Activated T-helper 17 cell treated with anti-CD3 and anti-CD28 coated beads, Interleukin-2, amount 50 U/mL, for 72 hours (primary cell): Measurements from ENCODE around the gene RCAN2. TPM values are rescaled to one million over a fixed set of nuclear protein-coding genes. Genes with fewer than 3 reads are reported as not detected.

Experiments used
- ATAC-seq: fragments of 150-1000 bp; cut with Tn5 transposase; replicated peaks from 2 replicates; pipeline ENCODE4 v1.10.0; 2021; ENCODE audit warnings: mild to moderate bottlenecking, moderate library complexity
- H3K27ac Mint-ChIP-seq: one replicate; pipeline ENCODE4 v1.8.0; 2022; ENCODE audit warnings: mixed read lengths
- H3K27me3 Mint-ChIP-seq: one replicate; pipeline ENCODE4 v1.8.0; 2022; ENCODE audit warnings: mixed read lengths
- H3K36me3 Mint-ChIP-seq: one replicate; pipeline ENCODE4 v1.8.0; 2022; ENCODE audit warnings: low read depth, mild to moderate bottlenecking, mixed read lengths
- H3K4me1 Mint-ChIP-seq: one replicate; pipeline ENCODE4 v1.8.0; 2022; ENCODE audit warnings: mixed read lengths
- H3K4me3 Mint-ChIP-seq: one replicate; pipeline ENCODE4 v1.8.0; 2022; ENCODE audit warnings: mild to moderate bottlenecking, mixed read lengths
- H3K9me3 Mint-ChIP-seq: one replicate; pipeline ENCODE4 v1.8.0; 2022; ENCODE audit warnings: mixed read lengths
- total RNA-seq, 2 donors: library from RNA; stranded (reverse); gene quantifications; one replicate each; pipeline ENCODE4 v1.2.3, GENCODE V29; 2022

RCAN2 gene
- total RNA-seq, 2 donors from 2014 or later, result 0.95 to 10.6 TPM

GRCh38 chr6:46299253-46299652 lies 192.0 kb downstream of the RCAN2 start:
- no peaks in the 10 kb centered on the region for H3K36me3 Mint-ChIP-seq
- H3K4me1 Mint-ChIP-seq, result no peaks in the 10 kb centered on the region
- no peak overlapping the region for H3K27ac Mint-ChIP-seq
- peak; percentile 40 for ATAC-seq
- peaks cover 30% of the 10 kb centered on the region for H3K27me3 Mint-ChIP-seq
- H3K4me3 Mint-ChIP-seq, result no peak overlapping the region
- H3K9me3 Mint-ChIP-seq, result peaks cover 2% of the 10 kb centered on the region

DNA sequence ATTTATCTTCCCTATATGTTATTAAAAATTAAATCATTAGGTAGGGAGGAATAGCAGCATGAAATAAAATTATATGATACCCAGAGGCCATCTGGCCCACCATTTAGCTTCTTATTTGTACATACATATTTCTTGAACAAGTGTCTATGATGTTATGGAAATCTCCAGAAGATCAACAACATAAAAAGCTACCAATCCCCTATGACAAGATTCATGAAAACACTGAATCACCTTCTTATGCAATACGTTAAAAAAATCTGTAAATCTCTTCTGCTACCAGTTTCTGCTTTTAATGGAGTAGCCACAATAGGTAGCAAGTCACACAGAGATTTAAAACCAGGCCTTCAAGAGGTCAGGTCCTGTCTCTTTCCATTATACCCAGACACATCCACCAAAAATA lies 194.7 kb downstream of the RCAN2 start:
- ATAC-seq, result no peak
- Mint-ChIP-seq H3K4me3 (no peak overlapping the region), H3K4me1 (no peaks in the 10 kb centered on the region), H3K27ac (no peak overlapping the region), H3K36me3 (no peaks in the 10 kb centered on the region), H3K27me3 (peaks cover 32% of the 10 kb centered on the region), H3K9me3 (no peaks in the 10 kb centered on the region)

GRCh38 chr6:46293641-46294316 lies 197.5 kb downstream of the RCAN2 start:
- H3K27ac Mint-ChIP-seq, result no peak overlapping the region
- no peak overlapping the region for H3K4me3 Mint-ChIP-seq
- no peaks in the 10 kb centered on the region for H3K9me3 Mint-ChIP-seq
- no peak for ATAC-seq
- no peaks in the 10 kb centered on the region for H3K4me1 Mint-ChIP-seq
- no peaks in the 10 kb centered on the region for H3K36me3 Mint-ChIP-seq
- H3K27me3 Mint-ChIP-seq, result peaks cover 48% of the 10 kb centered on the region

DNA sequence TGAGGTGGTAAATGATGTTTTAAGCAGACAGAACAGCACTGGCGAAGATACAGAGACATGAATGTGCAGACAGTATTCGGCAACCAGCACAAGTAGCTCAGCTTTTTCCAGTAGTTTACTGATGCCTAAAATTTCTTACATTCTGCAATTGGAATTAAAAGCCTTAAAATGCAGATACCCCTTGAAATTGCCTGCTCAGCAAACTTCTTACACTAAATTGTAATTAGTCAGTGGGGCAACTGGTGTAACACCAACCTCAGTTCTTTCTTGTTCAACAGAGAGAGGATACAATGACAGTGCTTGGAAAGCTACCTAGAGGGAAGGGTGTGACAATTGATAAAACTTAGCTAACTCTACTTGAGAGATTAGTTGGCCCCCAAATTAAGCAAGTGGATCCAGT lies 199.4 kb downstream of the RCAN2 start:
- no peaks in the 10 kb centered on the region for H3K4me1 Mint-ChIP-seq
- no peak for ATAC-seq
- H3K27ac Mint-ChIP-seq, result no peak overlapping the region
- H3K27me3 Mint-ChIP-seq, result peaks cover 50% of the 10 kb centered on the region
- no peaks in the 10 kb centered on the region for H3K36me3 Mint-ChIP-seq
- H3K4me3 Mint-ChIP-seq, result no peak overlapping the region
- no peaks in the 10 kb centered on the region for H3K9me3 Mint-ChIP-seq

DNA sequence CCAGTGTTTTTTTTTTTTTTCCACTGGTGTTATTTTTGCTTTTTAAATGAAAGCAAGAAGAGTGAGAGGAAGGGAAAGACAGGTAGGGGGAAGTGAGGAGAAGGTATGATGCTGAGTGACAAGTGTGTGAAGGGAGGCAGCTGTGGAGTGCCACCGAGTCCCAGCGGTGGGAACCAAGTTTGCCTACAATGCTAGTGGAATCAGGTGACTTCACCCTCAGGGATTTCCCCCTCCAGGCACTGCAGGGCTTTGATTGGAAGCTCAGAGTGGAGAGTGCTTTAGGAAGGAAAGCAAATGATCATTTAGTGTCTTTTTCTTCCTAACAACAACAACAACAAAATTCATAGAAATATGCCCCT lies 200.0 kb downstream of the RCAN2 start:
- Mint-ChIP-seq H3K36me3 (no peaks in the 10 kb centered on the region), H3K4me1 (no peaks in the 10 kb centered on the region), H3K4me3 (no peak overlapping the region), H3K27me3 (peaks cover 50% of the 10 kb centered on the region), H3K9me3 (no peaks in the 10 kb centered on the region), H3K27ac (no peak overlapping the region)
- ATAC-seq, result no peak

DNA sequence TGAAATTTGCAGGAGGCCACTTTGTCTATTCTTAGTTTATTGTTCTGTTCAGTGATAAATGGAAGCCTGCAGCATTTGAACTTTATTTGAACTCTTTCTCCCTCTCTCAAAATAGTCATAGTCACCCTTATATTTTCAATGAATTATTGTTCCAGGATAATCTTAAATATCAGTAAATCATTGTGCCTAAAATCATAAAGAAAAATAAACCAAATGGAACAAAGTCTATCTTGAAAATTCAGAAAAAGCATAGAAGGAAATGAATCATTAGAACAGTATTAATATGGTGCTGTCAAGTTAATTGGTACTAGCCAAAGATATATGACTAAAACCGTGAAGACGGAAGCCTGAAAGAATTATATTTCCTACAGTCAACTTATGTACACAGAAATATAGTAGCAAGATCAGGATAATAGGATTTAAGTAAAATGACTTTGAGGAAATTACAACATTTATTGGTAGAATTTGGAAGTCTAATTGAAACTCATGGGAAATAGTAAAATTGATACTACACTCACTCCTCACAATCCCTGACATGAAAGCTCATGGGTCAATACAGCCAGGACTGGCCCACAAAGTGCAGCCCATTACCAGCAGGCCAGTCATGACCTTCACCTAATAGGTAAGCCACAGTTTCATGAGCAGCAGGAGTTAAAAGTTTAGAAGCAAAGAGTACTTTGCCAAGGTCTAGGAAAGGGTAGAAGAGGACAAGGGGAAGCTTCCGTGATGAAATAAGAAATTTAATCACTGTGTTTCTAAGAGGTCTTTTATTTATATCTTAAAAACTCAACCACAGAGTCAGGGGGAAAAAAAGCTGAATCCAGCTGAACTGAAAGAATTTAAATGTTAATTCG lies 200.6 kb downstream of the RCAN2 start:
- Mint-ChIP-seq H3K27me3 (peaks cover 48% of the 10 kb centered on the region), H3K4me1 (no peaks in the 10 kb centered on the region), H3K4me3 (no peak overlapping the region), H3K27ac (no peak overlapping the region), H3K9me3 (no peaks in the 10 kb centered on the region), H3K36me3 (no peaks in the 10 kb centered on the region)
- no peak for ATAC-seq

DNA sequence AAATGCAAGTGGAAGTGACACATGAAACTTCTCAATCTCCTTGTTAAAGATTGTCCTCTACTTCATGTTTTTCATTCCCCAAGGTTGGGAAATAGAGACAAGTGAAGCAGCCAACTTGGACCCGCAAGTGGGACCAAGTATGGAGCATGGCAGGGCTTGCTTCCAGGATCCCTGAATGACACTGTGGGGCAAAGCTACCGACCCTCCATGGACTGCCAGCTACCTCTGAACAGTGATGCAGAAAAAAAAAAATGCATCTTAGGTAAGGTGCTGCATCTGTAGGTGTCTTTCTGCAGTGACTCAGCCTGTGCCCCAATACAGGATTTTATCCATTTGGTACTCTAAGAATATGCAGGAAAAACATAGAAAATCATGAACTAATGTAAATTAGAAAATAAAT lies 201.4 kb downstream of the RCAN2 start:
- H3K4me1 Mint-ChIP-seq, result no peaks in the 10 kb centered on the region
- no peak for ATAC-seq
- H3K27me3 Mint-ChIP-seq, result peaks cover 40% of the 10 kb centered on the region
- H3K4me3 Mint-ChIP-seq, result no peak overlapping the region
- H3K36me3 Mint-ChIP-seq, result no peaks in the 10 kb centered on the region
- H3K9me3 Mint-ChIP-seq, result no peaks in the 10 kb centered on the region
- H3K27ac Mint-ChIP-seq, result no peak overlapping the region

DNA sequence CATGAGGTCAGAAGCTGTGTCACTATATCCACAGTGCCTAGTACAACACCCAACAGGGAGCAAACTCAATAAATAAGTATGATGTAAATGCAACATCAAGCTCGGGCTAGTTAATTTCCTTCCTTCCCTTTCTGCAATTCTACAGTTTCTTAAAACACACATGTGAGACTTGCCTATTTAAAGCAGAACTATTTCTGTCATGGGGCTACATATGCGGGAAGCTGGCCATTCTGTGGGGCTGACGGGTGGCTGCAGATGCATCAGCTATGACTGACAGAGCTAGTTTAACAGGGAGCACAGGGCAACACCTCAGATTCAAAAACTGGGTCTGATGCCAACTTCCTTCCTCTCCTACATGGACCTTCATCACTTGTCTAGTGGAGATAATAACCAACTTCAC lies 202.4 kb downstream of the RCAN2 start:
- peaks cover 36% of the 10 kb centered on the region for H3K27me3 Mint-ChIP-seq
- no peaks in the 10 kb centered on the region for H3K36me3 Mint-ChIP-seq
- H3K9me3 Mint-ChIP-seq, result no peaks in the 10 kb centered on the region
- H3K27ac Mint-ChIP-seq, result no peak overlapping the region
- H3K4me1 Mint-ChIP-seq, result no peaks in the 10 kb centered on the region
- H3K4me3 Mint-ChIP-seq, result no peak overlapping the region
- ATAC-seq, result no peak

DNA sequence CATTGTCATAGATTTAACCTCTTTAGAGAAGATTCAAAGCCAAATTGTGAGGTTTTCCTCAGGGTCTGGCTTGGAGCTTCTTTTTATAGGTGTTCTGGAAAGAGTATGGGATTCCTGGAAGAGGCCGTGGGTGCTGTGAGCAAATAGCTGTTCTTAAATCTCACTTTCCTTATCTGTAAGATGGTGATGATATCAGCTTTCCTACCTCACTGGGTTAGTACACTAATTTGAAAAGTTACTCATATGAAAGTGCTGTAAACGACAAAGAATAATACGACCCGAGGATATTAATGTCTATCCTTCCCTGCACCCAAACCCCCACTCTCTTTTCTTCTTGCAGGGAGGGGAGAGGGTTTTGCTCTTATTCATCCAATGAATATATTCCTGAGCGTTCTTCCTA lies 203.6 kb downstream of the RCAN2 start:
- Mint-ChIP-seq H3K4me1 (no peaks in the 10 kb centered on the region), H3K27ac (no peak overlapping the region), H3K36me3 (no peaks in the 10 kb centered on the region), H3K4me3 (no peak overlapping the region), H3K27me3 (peaks cover 30% of the 10 kb centered on the region), H3K9me3 (no peaks in the 10 kb centered on the region)
- ATAC-seq, result peak; percentile 66

DNA sequence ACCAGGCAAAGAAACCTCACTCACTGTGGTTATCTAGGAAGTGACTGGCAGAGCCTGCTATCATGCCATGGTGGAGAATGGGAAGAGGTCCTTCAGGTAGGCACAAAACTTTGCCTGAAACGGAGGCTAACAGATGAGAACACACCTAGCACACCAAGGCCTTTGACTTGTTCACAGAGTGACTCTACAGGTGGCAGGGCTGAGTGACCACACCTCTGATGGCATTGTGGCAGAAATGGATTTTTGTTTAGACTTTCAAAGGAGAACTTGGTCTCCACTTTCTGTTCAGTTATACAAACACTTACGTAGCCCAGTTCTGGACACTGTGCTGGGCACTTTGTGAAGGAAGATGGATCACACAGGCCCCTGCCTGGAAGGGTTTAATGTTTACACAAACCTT lies 204.2 kb downstream of the RCAN2 start:
- no peaks in the 10 kb centered on the region for H3K9me3 Mint-ChIP-seq
- H3K36me3 Mint-ChIP-seq, result no peaks in the 10 kb centered on the region
- H3K27ac Mint-ChIP-seq, result no peak overlapping the region
- H3K4me3 Mint-ChIP-seq, result no peak overlapping the region
- H3K27me3 Mint-ChIP-seq, result peaks cover 30% of the 10 kb centered on the region
- no peak for ATAC-seq
- no peaks in the 10 kb centered on the region for H3K4me1 Mint-ChIP-seq

- Mint-ChIP-seq H3K9me3 (no peaks in the 10 kb centered on the region), H3K4me3 (no peak overlapping the region), H3K27ac (no peak overlapping the region), H3K36me3 (no peaks in the 10 kb centered on the region), H3K27me3 (peaks cover 25% of the 10 kb centered on the region), H3K4me1 (no peaks in the 10 kb centered on the region)
- ATAC-seq, result no peak
These were observed 206.8 kb downstream of the RCAN2 start for GRCh38 chr6:46284475-46284874.

GRCh38 chr6:46281110-46281509 lies 210.1 kb downstream of the RCAN2 start:
- ATAC-seq, result no peak
- H3K4me1 Mint-ChIP-seq, result no peaks in the 10 kb centered on the region
- H3K27me3 Mint-ChIP-seq, result peaks cover 16% of the 10 kb centered on the region
- H3K27ac Mint-ChIP-seq, result no peak overlapping the region
- H3K4me3 Mint-ChIP-seq, result no peak overlapping the region
- H3K36me3 Mint-ChIP-seq, result no peaks in the 10 kb centered on the region
- no peaks in the 10 kb centered on the region for H3K9me3 Mint-ChIP-seq

- Mint-ChIP-seq H3K27ac (no peak overlapping the region), H3K9me3 (no peaks in the 10 kb centered on the region), H3K4me3 (no peak overlapping the region), H3K36me3 (no peaks in the 10 kb centered on the region), H3K4me1 (no peaks in the 10 kb centered on the region), H3K27me3 (peaks cover 19% of the 10 kb centered on the region)
- ATAC-seq, result no peak
These were observed 211.4 kb downstream of the RCAN2 start for GRCh38 chr6:46279874-46280273.

- ATAC-seq, result no peak
- Mint-ChIP-seq H3K27me3 (peaks cover 27% of the 10 kb centered on the region), H3K27ac (no peak overlapping the region), H3K36me3 (no peaks in the 10 kb centered on the region), H3K9me3 (no peaks in the 10 kb centered on the region), H3K4me3 (no peak overlapping the region), H3K4me1 (no peaks in the 10 kb centered on the region)
These were observed 214.6 kb downstream of the RCAN2 start for GRCh38 chr6:46276576-46277142.

DNA sequence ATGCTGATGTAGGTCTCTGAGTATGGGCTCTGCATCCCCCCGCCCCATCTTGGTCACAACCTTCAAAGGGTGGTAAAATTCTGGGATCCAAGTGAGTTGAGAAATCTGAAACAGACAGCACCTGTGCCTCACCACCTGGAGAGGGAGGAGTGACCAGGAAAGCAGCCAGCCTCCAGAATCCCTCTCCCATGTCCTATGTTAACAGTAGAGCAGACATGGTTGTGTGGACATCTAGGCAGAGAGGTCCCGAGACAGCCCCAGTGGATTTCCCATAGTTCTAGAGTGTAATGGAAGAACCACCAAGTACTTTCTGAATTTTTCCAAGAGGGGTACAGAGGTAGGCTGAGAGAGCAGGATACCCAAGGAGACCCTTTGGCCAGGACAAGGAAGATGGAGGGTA lies 216.7 kb downstream of the RCAN2 start:
- H3K27ac Mint-ChIP-seq, result no peak overlapping the region
- no peaks in the 10 kb centered on the region for H3K9me3 Mint-ChIP-seq
- no peak for ATAC-seq
- no peaks in the 10 kb centered on the region for H3K36me3 Mint-ChIP-seq
- peaks cover 17% of the 10 kb centered on the region for H3K27me3 Mint-ChIP-seq
- H3K4me3 Mint-ChIP-seq, result no peak overlapping the region
- H3K4me1 Mint-ChIP-seq, result no peaks in the 10 kb centered on the region
